Right cardiac atrium (tissue), 5 donors: ENCODE data around the gene LTBP2. TPM values are rescaled to one million over a fixed set of nuclear protein-coding genes. Genes with fewer than 3 reads are reported as not detected.
A peak's percentile ranks its signal among the peaks of the same experiment; 100 is the strongest.

ENCODE experiments used
- ATAC-seq, 2 donors: fragments of 200-7000 bp; cut with Tn5 transposase; one replicate each; pipeline versions ENCODE4 v1.8.0 to v1.9.1; 2020; ENCODE audit warnings: moderate library complexity in 2 of 2, mild to moderate bottlenecking in 1 of 2
- DNase-seq, 3 donors: peaks; one replicate each; pipeline ENCODE4 v3.0.0-alpha.2; 2020
- H3K27ac ChIP-seq: one replicate; pipeline ENCODE4 v1.5.1; 2013; ENCODE audit warnings: mild to moderate bottlenecking, low read length, control low read depth, moderate library complexity
- H3K27me3 ChIP-seq: one replicate; pipeline ENCODE4 v1.6.1; 2013; ENCODE audit not compliant: control insufficient read depth, insufficient read depth
- H3K4me1 ChIP-seq: one replicate; pipeline ENCODE4 v1.6.1; 2013; ENCODE audit warnings: low read length; ENCODE audit not compliant: control insufficient read depth, insufficient read depth
- H3K4me3 ChIP-seq: one replicate; pipeline ENCODE4 v1.5.1; 2013; ENCODE audit warnings: low read length, control low read depth
- H3K9me3 ChIP-seq: one replicate; pipeline ENCODE4 v1.6.1; 2013; ENCODE audit warnings: low read length; ENCODE audit not compliant: control insufficient read depth
- WGBS: extraction: QIAGEN DNeasy Blood & Tissue Kit; methylation state at CpG from one replicate; pipeline ENCODE4 v1.1.7; 2013; 5-methylcytosine and 5-hydroxymethylcytosine counted together
- intact Hi-C, 4 donors: fragments of 100-400 bp; cut with DNase I; formaldehyde crosslinking; loops; one replicate each; pipeline versions ENCODE4 v1.11.0 to v1.14.0; 2022 to 2023
- polyA plus RNA-seq: library from polyadenylated mRNA; stranded (reverse); fragments of 200-250 nt; gene quantifications from one replicate; pipeline ENCODE4 v1.2.3, GENCODE V29; 2013
- total RNA-seq, 4 donors: library from RNA; stranded (reverse); fragmentation: NEBNext Ultra II Directional; extraction: Animal tissue kit (Norgen Biotek cat#: 25700); gene quantifications; one replicate each; pipeline ENCODE4 v1.2.1, GENCODE V29; 2021
- donor health status: healthy with polysubstance abuse.
- donor health status: DM: no; HTN: yes; CAD: no.
- donor health status: DM: no; HTN: no; CAD: no.
- donor health status: DM: no; HTN: yes; CAD: no; lungs with severe emphysema.
- donor health status: DM: yes; HTN: yes; CAD: no.

Gene LTBP2
- total and polyA plus RNA-seq, 5 donors, result 3.4 to 46.0 (median 22.0) TPM

DNA sequence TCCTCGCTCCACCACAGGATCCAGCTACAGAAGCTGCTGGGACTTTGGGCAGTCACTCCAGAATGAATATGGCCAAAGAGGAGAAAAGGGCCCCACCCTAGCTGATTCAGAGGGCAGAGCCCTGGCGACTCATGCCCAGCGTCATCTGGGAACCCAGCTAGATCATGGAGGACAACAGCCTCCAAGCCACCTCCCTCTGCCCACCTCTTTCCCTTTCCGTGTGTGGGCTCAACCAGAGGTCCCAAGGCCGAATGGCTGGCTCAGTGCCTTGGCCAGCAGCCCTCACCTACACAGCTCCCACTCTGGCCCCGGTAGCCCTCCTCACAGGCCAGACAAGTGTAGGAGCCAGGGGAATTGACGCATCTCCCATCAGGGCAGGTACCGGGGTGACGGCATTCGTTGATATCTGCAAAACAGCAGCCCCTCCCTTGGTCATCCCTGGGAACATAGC lies 101.1 kb downstream of the LTBP2 start:
- Histone ChIP-seq H3K4me1 (no peaks in the 10 kb centered on the region), H3K27me3 (no peaks in the 10 kb centered on the region), H3K9me3 (no peaks in the 10 kb centered on the region), H3K27ac (no peak overlapping the region), H3K4me3 (no peak overlapping the region)
- intact Hi-C loops, result no loop called here
- WGBS, result 75% methylated on average over 10 of the region's 10 CpGs
- DNase-seq, result peak in 1 of 3 donors; percentile 26
- ATAC-seq, result peak in 1 of 2 donors; percentile 17

DNA sequence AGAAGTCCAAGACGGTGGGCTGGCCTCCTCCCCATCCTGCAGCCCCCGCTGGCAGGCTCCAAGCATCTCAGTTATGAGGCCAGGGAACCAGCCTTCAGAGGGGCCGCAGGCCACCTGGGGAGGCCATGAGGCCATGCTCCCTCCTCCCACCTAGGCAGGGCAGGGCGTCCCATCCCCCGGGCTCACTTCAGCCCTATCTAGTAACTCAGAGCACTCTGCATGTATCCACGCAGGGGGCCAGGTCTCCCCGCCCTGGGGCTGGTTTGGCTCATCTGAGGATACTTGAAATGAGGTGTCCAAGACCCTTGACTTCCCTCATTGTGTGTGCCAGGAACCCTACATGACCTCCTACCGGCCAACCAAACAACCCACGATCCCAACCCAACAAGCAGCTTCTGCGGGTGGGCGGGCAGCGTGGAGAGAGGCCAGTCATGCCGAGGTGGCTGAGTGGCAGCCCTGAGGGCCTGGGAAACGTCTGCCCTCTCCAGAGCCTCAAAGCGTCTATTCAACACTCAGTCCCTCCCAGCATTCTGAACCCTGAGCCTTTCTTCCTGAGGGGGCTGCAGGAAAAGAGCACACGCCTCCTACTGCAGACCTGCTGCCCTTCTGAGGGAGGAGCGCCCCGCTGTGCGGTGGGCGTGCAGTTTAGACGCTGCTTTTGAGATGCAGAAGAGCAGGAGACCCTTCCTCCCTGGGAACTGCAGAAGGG lies 101.7 kb downstream of the LTBP2 start:
- peak in 1 of 3 donors; percentile 37 for DNase-seq
- no peaks in the 10 kb centered on the region for H3K27me3 ChIP-seq
- intact Hi-C loops, result no loop called here

DNA sequence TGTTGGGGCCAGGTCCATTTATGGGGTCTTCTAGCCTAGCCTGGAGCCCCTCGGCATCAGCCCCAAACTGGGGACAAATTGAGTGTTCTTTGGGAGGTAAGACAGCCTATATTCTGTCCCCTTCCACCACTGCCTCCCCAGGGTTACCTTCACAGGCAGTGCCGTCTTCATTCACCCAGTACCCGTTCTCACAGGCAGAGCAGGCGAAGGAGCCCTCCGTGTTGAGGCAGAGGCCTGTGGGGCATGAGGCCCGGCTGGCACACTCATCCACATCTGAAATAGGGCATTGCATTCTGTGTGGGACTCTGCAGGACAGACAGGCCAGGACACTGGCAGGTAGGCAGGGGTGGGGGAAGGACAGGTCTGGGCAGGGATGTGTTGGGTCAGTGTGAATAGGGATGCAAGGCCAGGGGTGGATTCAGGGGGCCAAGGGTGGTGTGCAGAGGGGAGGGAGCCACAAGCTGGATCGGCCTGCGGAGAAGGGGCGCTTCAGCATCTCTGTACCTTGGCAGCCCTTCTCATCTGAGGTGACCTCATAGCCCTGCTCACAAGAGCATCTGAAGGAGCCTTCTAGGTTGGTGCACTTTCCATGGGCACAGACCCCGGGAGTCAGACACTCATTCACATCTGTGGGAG lies 102.3 kb downstream of the LTBP2 start:
- Histone ChIP-seq H3K27me3 (no peaks in the 10 kb centered on the region), H3K4me3 (no peak overlapping the region), H3K27ac (no peak overlapping the region), H3K9me3 (no peaks in the 10 kb centered on the region), H3K4me1 (no peaks in the 10 kb centered on the region)
- ATAC-seq (no peak), DNase-seq (no peak)
- WGBS, result 91% methylated on average over 10 of the region's 10 CpGs
- intact Hi-C loops, result loop anchor here in 1 of 4 donors (10.0 kb wide), 1 partner anchor 105 kb away; the partner anchor contains the start of gene LTBP2

More for the DNA sequence above, 101.7 kb downstream of the LTBP2 start:
- Histone ChIP-seq H3K4me1 (no peaks in the 10 kb centered on the region), H3K27ac (no peak overlapping the region), H3K4me3 (no peak overlapping the region), H3K9me3 (no peaks in the 10 kb centered on the region)
- ATAC-seq, result no peak
- 60% methylated on average over 21 of the region's 21 CpGs for WGBS

DNA sequence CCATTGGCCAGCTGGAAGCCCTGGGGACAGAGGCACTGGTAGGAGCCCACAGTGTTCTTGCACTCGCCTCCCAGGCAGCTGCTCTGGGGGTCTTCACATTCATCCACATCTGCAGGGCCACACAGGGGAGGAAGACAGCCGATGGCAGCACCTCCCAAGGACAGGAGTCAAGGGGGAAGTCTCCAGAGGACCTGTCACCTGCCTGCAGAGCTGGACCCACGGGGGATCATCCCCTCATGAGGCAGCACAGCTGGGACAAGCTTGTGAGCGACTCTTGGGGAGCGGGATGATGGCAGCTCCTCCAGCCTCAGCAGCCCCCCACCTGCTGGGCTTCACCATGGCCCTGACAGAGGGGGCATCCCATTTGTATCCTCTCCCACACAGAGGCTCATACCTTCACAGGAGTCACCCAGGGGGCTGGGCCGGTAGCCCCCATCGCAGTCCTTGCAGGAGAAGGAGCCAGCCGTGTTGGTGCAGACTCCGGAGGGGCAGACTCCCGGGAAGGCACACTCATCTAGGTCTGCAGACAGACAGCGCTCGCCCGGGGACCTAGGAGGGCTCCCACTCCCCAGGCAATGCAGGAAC lies 103.1 kb downstream of the LTBP2 start:
- 81% methylated on average over 13 of the region's 13 CpGs for WGBS
- Histone ChIP-seq H3K9me3 (no peaks in the 10 kb centered on the region), H3K27ac (no peak overlapping the region), H3K4me1 (no peaks in the 10 kb centered on the region), H3K27me3 (no peaks in the 10 kb centered on the region), H3K4me3 (no peak overlapping the region)
- ATAC-seq, result no peak
- intact Hi-C loops, result loop anchor here in 1 of 4 donors (10.0 kb wide), 1 partner anchor 106 kb away; the partner anchor contains the start of gene LTBP2
- peak in 2 of 3 donors; percentile 32 to 41 for DNase-seq

DNA sequence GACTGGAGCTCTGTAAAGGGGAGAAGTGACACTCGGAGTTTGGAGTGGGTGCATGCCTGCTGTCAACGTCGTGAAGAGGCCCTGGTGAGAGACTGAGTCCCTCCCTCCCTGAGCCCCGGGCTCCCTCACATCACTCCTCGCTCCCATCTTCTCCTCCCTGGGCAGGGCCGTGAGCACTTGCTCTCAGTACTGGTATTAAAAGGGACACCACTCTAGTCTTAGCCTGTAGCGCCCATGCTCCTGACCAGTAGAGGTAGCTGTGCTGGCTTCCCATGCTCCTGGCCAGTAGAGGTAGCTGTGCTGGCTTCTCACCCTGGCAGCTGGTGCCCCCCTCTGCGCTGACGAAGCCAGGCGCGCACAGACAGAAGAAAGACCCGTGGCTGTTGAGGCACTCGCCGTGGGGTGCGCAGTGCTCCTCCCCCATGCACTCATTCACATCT lies 103.7 kb downstream of the LTBP2 start:
- Histone ChIP-seq H3K9me3 (no peaks in the 10 kb centered on the region), H3K27me3 (no peaks in the 10 kb centered on the region), H3K4me3 (no peak overlapping the region), H3K27ac (no peak overlapping the region), H3K4me1 (no peaks in the 10 kb centered on the region)
- ATAC-seq (no peak), DNase-seq (peak in 1 of 3 donors; percentile 39)
- intact Hi-C loops, result loop anchor here in 1 of 4 donors (10.0 kb wide), 1 partner anchor 106 kb away; the partner anchor contains the start of gene LTBP2
- 51% methylated on average over 15 of the region's 15 CpGs for WGBS

DNA sequence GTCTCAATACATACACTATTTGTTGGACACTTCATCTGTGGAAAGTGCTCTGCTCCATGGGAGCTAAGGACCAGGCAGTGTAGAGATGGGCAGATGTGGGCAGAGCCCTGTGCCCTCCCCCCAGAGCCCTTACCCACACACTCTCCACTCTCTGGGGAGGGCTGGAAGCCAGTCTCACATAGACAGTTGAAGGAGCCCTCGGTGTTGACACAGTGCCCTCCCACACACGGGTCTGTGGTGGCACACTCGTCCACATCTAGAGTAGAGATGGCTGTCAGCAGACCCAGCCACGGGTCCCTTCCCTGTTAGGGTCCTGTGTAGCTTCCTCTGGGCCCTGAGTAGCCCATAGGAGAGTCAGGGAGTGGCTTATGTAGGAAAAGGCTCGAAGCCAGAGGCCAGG lies 104.2 kb downstream of the LTBP2 start:
- H3K27ac ChIP-seq, result no peak overlapping the region
- intact Hi-C loops, result loop anchor here in 1 of 4 donors (10.0 kb wide), 1 partner anchor 107 kb away; the partner anchor contains the start of gene LTBP2
- ATAC-seq (no peak), DNase-seq (peak in 1 of 3 donors; percentile 31)
- H3K27me3 ChIP-seq, result no peaks in the 10 kb centered on the region
- no peak overlapping the region for H3K4me3 ChIP-seq
- H3K4me1 ChIP-seq, result no peaks in the 10 kb centered on the region
- H3K9me3 ChIP-seq, result no peaks in the 10 kb centered on the region
- 55% methylated on average over 5 of the region's 5 CpGs for WGBS

DNA sequence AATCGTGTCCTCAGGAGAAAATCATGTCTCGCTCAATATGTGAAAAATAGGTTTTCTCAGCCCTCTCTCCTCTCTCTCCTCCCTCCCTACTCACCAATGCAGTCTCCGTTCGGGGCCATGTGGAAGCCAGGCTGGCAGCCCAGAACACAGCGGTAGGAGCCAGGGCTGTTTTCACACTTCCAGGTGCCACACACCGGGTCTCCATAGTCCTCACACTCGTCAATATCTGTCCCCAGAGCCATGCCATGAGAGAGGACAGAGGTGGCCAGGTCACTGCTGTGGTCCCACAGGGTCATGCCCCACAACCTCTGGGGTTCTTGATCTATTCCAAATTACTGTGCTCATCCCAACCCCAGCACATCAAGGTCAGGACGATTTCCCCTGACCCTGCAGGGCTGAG lies 105.0 kb downstream of the LTBP2 start:
- WGBS, result 65% methylated on average over 8 of the region's 8 CpGs
- no peak overlapping the region for H3K4me3 ChIP-seq
- H3K27ac ChIP-seq, result no peak overlapping the region
- H3K4me1 ChIP-seq, result no peaks in the 10 kb centered on the region
- H3K9me3 ChIP-seq, result no peaks in the 10 kb centered on the region
- ATAC-seq, result no peak
- intact Hi-C loops, result loop anchor here in 1 of 4 donors (10.0 kb wide), 1 partner anchor 108 kb away; the partner anchor contains the start of gene LTBP2
- no peak for DNase-seq
- H3K27me3 ChIP-seq, result no peaks in the 10 kb centered on the region

DNA sequence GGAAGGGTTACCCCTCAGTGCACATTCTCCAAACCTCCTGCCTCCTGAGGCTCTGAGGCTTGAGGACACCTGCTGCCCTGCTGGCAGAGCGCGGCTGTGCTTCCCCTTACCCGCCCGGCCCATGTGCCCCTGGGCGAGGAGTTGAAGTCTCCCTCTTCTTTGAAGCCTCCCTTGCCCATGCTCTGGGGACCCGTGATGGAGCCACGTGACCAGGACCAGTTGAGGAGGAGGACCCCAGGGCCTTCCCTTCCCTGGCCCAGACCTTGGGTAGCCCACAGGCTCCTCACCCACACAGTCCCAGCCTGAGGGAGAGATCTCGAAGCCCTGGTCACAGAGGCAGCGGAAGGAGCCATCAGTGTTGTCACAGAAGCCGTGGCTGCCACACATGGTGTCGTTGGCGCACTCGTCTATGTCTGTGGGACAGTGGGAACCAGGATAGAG lies 105.6 kb downstream of the LTBP2 start:
- Histone ChIP-seq H3K4me3 (no peak overlapping the region), H3K27me3 (no peaks in the 10 kb centered on the region), H3K9me3 (no peaks in the 10 kb centered on the region), H3K27ac (no peak overlapping the region), H3K4me1 (no peaks in the 10 kb centered on the region)
- peak in 2 of 3 donors; percentile 35 to 40 for DNase-seq
- intact Hi-C loops, result loop anchor here in 1 of 4 donors (10.0 kb wide), 1 partner anchor 108 kb away; the partner anchor contains the start of gene LTBP2
- ATAC-seq, result no peak
- WGBS, result 85% methylated on average over 13 of the region's 13 CpGs

DNA sequence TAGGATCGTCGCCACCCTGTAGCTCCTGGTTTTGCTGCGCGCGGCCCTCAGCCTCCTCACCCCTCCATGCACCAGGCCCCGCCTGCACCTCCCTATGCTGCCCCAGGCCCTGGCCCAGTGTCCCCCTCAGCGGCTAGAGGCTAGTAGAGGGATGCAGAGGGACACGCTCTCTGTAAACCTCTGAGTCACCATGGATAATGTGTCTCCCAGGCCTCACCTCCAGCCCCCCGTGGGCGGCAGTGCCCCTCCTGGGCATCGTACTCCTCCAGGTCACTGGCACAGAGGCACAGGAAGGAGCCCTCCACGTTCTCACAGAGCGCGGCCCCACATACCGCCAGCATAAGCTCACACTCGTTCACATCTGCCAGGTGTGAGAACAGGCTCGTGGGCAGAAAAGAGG lies 106.2 kb downstream of the LTBP2 start:
- H3K27ac ChIP-seq, result no peak overlapping the region
- no peaks in the 10 kb centered on the region for H3K9me3 ChIP-seq
- ATAC-seq (no peak), DNase-seq (peak in 2 of 3 donors; percentile 22 to 43)
- WGBS, result 84% methylated on average over 17 of the region's 17 CpGs
- intact Hi-C loops, result loop anchor here in 1 of 4 donors (10.0 kb wide), 1 partner anchor 109 kb away; the partner anchor contains the start of gene LTBP2
- H3K4me3 ChIP-seq, result no peak overlapping the region
- H3K27me3 ChIP-seq, result no peaks in the 10 kb centered on the region
- no peaks in the 10 kb centered on the region for H3K4me1 ChIP-seq

DNA sequence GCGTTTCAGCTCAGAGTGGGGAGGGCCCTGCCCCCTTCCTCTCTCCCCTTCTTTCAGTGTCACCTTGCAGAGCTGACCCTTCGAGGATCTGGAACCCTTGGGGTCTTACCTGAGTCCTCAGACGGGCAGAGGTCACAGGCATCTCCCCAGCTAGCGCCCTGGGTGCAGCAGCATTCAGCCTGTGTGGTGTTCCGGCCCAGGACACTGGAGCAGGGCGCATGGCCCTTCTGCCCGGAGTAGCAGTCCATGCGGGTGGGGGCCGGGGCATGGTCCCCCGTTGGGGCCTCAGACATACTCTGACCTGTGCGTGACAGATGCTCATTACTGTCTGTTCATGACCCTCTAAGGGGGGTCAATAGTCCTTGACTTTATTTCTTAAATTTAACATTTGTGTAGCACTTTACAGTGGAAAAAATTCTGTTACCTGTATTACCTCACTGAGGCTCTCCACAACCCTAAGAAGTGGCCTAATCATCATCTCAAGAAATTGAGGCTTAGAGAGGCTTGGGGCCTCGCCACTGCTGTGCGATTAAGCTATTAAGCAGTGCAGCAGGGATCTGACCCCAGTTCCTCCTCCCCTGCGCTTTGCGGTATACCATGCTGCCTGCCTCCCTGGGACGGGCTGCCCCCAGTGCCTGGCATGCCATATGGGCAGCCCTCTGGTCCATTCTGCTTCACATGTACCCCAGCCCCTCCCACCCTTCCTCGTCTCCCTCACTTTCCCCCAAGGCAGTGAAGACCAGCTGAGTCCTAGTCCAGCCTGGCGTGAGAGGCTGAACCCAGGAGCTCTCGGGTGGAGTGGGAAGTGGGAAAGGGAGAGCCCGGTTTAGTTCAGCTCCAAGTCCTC lies 106.9 kb downstream of the LTBP2 start:
- 87% methylated on average over 20 of the region's 20 CpGs for WGBS
- H3K9me3 ChIP-seq, result no peaks in the 10 kb centered on the region
- intact Hi-C loops, result loop anchor here in 3 of 4 donors (5.0 to 10.0 kb wide), 2 partner anchors 107 to 110 kb away; partner anchors contain the start of gene LTBP2 (in 3 of the 3)
- no peaks in the 10 kb centered on the region for H3K4me1 ChIP-seq
- no peak overlapping the region for H3K4me3 ChIP-seq
- DNase-seq, result peak in 1 of 3 donors; percentile 46
- no peak for ATAC-seq
- H3K27ac ChIP-seq, result no peak overlapping the region
- no peaks in the 10 kb centered on the region for H3K27me3 ChIP-seq
